AG04449 (cell line): ENCODE results near the gene PSAPL1.

Source experiments
- CTCF ChIA-PET: fragments of 350-600 bp; formaldehyde crosslinking; extraction: SDS; loops from one replicate; lab custom pipeline; 2021; ENCODE audit warnings: antibody characterized with exemption; lab: Yijun Ruan, JAX
- POLR2A ChIA-PET: fragments of 400-600, 350-600 bp; formaldehyde crosslinking; extraction: SDS; loops from one replicate; lab custom pipeline; 2020; ENCODE audit warnings: antibody characterized with exemption, inconsistent platforms; lab: Yijun Ruan, JAX
- DNase-seq: peaks from one replicate; pipeline ENCODE4 v3.0.0-alpha.2; 2010; ENCODE audit warnings: low read depth, low spot score
- H3K4me3 ChIP-seq: 2 replicates; pipeline ENCODE4 v1.5.1; 2011; ENCODE audit warnings: low read depth, mild to moderate bottlenecking, control low read depth, low read length
- TF ChIP-seq, protein P1 (sequence below): IDR thresholded peaks from one replicate; pipeline ENCODE4 v1.5.1; 2011; ENCODE audit warnings: mild to moderate bottlenecking, moderate library complexity, low read length, control low read depth, inconsistent platforms; ENCODE audit not compliant: insufficient read depth; ENCODE audit errors: missing control alignments

The PSAPL1 gene

DNA sequence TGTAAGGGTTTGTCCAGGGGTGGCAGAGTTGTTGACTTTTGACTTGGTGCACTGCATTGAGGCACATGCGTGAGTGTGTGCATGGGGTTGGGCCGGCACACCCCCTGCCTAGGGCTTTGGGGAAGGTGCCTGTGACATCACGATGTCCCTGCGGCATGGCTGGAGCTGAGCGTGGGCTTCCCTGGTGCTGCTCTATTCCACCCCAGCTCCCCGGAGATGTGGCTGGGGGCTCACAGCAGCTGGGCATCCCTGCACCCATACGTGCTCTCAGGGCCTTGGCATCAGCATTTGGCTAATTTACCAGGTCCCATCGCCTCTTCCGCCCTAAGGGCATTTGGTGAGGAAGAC lies 5.7 kb downstream of the PSAPL1 start:
- POLR2A ChIA-PET: no interaction called here
- no peak for DNase-seq
- CTCF ChIA-PET: no interaction called here
- TF ChIP-seq, protein P1, sequence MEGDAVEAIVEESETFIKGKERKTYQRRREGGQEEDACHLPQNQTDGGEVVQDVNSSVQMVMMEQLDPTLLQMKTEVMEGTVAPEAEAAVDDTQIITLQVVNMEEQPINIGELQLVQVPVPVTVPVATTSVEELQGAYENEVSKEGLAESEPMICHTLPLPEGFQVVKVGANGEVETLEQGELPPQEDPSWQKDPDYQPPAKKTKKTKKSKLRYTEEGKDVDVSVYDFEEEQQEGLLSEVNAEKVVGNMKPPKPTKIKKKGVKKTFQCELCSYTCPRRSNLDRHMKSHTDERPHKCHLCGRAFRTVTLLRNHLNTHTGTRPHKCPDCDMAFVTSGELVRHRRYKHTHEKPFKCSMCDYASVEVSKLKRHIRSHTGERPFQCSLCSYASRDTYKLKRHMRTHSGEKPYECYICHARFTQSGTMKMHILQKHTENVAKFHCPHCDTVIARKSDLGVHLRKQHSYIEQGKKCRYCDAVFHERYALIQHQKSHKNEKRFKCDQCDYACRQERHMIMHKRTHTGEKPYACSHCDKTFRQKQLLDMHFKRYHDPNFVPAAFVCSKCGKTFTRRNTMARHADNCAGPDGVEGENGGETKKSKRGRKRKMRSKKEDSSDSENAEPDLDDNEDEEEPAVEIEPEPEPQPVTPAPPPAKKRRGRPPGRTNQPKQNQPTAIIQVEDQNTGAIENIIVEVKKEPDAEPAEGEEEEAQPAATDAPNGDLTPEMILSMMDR: no peak
- no peak overlapping the region for H3K4me3 ChIP-seq

DNA sequence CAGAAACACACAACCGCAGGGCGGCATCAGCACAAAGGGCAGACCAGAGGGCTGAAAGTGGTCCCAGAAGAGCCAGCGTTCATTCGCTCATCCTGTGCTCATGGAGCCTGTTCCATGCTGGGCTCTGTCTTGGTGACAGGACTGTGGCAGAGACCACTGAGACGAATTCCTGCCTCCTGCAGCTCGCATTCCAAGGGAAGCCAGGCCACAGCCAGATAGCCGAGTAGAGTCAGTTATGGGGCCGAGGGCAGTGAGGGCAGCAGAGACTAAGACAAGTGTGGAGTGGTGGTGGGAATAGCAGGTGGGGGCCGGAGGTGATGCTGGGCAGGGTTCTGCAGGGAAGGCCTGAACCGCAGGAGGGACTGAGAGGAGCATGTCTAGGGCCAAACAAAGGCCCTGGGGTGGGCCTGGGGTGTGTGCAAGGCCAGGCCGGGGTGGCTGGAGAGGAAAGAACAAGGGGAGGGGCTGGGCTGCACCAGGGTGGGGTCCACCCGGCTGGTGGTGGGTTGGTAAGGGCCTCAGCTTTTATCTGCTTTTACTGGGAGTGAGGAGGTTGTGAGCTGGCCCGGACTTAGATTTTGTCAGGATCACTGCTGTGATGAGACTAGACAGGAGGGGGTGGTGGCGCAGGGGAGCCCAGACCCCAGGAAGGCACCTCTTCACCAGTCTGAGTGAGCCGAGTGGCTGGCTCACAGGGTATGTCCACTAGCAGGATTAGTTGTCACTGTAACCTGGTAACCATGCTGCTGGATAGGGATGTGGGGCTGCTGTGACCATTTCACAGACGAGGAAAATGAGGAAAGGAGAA lies 6.3 kb downstream of the PSAPL1 start:
- no peak overlapping the region for H3K4me3 ChIP-seq
- ChIA-PET CTCF (interaction anchor here (1.8 kb wide), 1 partner anchor 17 kb away, joined by 6 read pairs; no protein-coding TSS in a partner anchor), POLR2A (no interaction called here)
- TF ChIP-seq, protein P1: no peak
- DNase-seq: no peak

DNA sequence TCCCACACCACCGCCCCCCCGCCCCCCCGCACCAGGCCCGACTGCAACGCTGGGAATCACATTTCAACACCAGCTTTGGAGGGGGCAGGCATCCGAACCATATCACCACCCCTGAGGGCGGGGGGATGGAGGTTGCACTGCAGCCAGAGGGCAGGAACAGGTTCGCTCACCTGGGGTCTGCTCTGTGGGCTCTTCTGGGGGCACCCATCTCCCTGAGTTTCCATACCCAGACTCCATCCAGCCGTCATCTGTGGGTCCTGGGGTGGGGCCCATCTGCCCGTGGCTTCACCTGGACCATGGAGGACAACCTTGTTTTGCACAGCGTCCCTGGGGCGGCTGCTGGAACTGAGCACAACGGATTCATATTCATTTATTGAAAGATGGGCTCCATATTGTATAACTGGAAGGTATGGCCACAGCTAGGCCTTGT lies 6.9 kb downstream of the PSAPL1 start:
- ChIA-PET POLR2A (no interaction called here), CTCF (interaction anchor here (1.8 kb wide), 1 partner anchor 16 kb away, joined by 6 read pairs; no protein-coding TSS in a partner anchor)
- TF ChIP-seq, protein P1: no peak
- DNase-seq: no peak
- no peak overlapping the region for H3K4me3 ChIP-seq

DNA sequence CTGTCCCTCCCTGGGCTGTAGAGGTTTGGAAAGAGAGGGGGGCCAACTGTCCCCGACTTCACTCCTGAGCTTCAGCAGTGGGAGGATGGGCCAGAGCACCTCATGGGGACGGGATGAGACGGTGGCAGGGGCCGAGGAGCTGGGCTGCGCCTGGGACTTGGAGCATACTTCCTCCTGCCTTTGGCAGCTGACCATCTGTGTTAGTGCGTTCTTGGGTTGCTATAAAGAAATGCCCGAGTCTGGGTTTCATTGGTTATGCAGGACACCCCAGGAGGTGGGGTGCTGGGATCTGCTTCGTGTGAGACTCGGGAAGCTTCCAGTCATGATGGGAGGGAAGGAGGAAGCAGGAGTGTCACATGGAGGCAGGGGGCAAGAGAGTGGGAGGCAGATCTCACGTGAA lies 7.4 kb downstream of the PSAPL1 start:
- POLR2A ChIA-PET: no interaction called here
- CTCF ChIA-PET: interaction anchor here (1.8 kb wide), 1 partner anchor 16 kb away, joined by 6 read pairs; no protein-coding TSS in a partner anchor

DNA sequence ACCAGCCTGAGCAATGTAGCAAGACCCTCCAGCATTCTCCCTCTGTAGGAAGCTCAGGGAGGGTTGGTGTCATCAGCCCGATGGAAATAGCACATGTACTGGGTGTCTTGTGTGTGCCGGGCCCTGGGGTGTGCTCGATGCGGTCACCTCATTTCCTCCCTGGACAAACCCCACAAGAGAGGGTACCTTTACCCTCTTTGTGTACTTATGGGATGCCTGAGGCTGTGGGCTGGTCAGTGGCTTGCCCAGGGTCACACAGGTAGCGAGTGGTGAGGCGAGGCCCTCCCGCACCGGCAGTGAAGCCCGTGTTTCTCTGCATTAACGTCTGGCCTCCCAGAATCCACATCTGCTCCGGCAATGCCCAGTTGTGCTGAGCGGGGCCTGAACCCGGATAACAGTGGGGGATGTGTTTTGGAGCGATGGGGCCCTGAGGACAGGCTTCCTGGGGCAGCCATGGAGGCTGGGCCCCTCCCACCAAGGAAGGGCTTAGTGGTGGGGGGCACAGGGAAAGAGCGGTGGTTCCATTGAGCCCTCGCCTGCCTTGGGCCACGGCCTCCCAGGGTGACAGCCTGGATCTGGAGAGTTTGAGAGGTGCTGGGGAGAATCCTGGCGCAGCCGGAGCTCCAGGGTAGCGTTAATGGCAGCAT lies 8.1 kb downstream of the PSAPL1 start:
- ChIA-PET CTCF (interaction anchor here (1.8 kb wide), 1 partner anchor 15 kb away, joined by 6 read pairs; no protein-coding TSS in a partner anchor), POLR2A (no interaction called here)
- H3K4me3 ChIP-seq: no peak overlapping the region

More for the DNA sequence above, 7.4 kb downstream of the PSAPL1 start:
- H3K4me3 ChIP-seq: no peak overlapping the region
- TF ChIP-seq, protein P1: no peak
- no peak for DNase-seq

More for the DNA sequence above, 8.1 kb downstream of the PSAPL1 start:
- DNase-seq: no peak
- TF ChIP-seq, protein P1: no peak
